ENCODE measurements around the gene KRTAP2-4. TPM values are rescaled to one million over a fixed set of nuclear protein-coding genes. Genes with fewer than 3 reads are reported as not detected.
"Not testable (repeated sequence)": the region's sequence is repeated elsewhere in the genome, so short reads cannot be mapped to it uniquely, and the experiment has no call there.

KRTAP2-4 gene
- not detected for total RNA-seq

- FAIRE-seq, result no peak
- DNase-seq (ENCODE audit: low spot score in 2 of 2), result no peak
Measured at GRCh38 chr17:41065829-41066624, at the start of gene KRTAP2-4. Gene KRTAP2-4, minus strand, starts transcription at chr17:41065879. Its CDS starts 34 bp downstream, at chr17:41065845.

GRCh38 chr17:41111151-41111885 is 45.6 kb upstream of the KRTAP2-4 start:
- FAIRE-seq (no peak), DNase-seq (ENCODE audit: low spot score in 2 of 2) (no peak)

GRCh38 chr17:41108728-41109386 is 43.2 kb upstream of the KRTAP2-4 start:
- not testable (repeated sequence) for FAIRE-seq; DNase-seq (ENCODE audit: low spot score in 2 of 2)

- DNase-seq (ENCODE audit: low spot score in 2 of 2) (no peak), FAIRE-seq (no peak)
Measured at GRCh38 chr17:41107941-41108450, 42.3 kb upstream of the KRTAP2-4 start.

- not testable (repeated sequence) for FAIRE-seq; DNase-seq (ENCODE audit: low spot score in 2 of 2)
Measured at GRCh38 chr17:41105347-41105746, 39.7 kb upstream of the KRTAP2-4 start, which contains the start of gene KRTAP4-9. Gene KRTAP4-9, plus strand, starts transcription at chr17:41105389. Its CDS starts 0 bp downstream, at chr17:41105389.

- not testable (repeated sequence) for DNase-seq (ENCODE audit: low spot score in 2 of 2); FAIRE-seq
Measured at GRCh38 chr17:41104386-41105038, 38.8 kb upstream of the KRTAP2-4 start.

GRCh38 chr17:41103896-41104295 is 38.2 kb upstream of the KRTAP2-4 start:
- FAIRE-seq (no peak), DNase-seq (ENCODE audit: low spot score in 2 of 2) (no peak)

GRCh38 chr17:41101586-41102259 is 36.0 kb upstream of the KRTAP2-4 start, which contains the start of gene KRTAP4-16:
Gene KRTAP4-16, minus strand, starts transcription at chr17:41102209. Its CDS starts 0 bp downstream, at chr17:41102209.
- no peak for FAIRE-seq
- no peak for DNase-seq (ENCODE audit: low spot score in 2 of 2)

- DNase-seq (ENCODE audit: low spot score in 2 of 2); FAIRE-seq: not testable (repeated sequence)
Measured at GRCh38 chr17:41099682-41100480, 34.2 kb upstream of the KRTAP2-4 start.

GRCh38 chr17:41098481-41098880 is 32.8 kb upstream of the KRTAP2-4 start:
- FAIRE-seq (no peak), DNase-seq (ENCODE audit: low spot score in 2 of 2) (no peak)

GRCh38 chr17:41098042-41098441 is 32.4 kb upstream of the KRTAP2-4 start, which contains the start of gene KRTAP4-8:
Gene KRTAP4-8, minus strand, starts transcription at chr17:41098142. Its CDS starts 58 bp downstream, at chr17:41098084.
- DNase-seq (ENCODE audit: low spot score in 2 of 2), result no peak
- FAIRE-seq, result no peak

GRCh38 chr17:41096055-41096454 is 30.4 kb upstream of the KRTAP2-4 start:
- FAIRE-seq (no peak), DNase-seq (ENCODE audit: low spot score in 2 of 2) (no peak)

- DNase-seq (ENCODE audit: low spot score in 2 of 2); FAIRE-seq: not testable (repeated sequence)
Measured at GRCh38 chr17:41088760-41089352, 23.2 kb upstream of the KRTAP2-4 start.

GRCh38 chr17:41084100-41084856 is 18.6 kb upstream of the KRTAP2-4 start, which contains the start of gene KRTAP4-7:
Gene KRTAP4-7, plus strand, starts transcription at chr17:41084150. Its CDS starts 57 bp downstream, at chr17:41084207.
- not testable (repeated sequence) for DNase-seq (ENCODE audit: low spot score in 2 of 2); FAIRE-seq

- not testable (repeated sequence) for DNase-seq (ENCODE audit: low spot score in 2 of 2); FAIRE-seq
Measured at GRCh38 chr17:41083427-41083826, 17.7 kb upstream of the KRTAP2-4 start.

- DNase-seq (ENCODE audit: low spot score in 2 of 2) (no peak), FAIRE-seq (no peak)
Measured at GRCh38 chr17:41082626-41083025, 16.9 kb upstream of the KRTAP2-4 start.

GRCh38 chr17:41076788-41077187 is 11.1 kb upstream of the KRTAP2-4 start:
- no peak for FAIRE-seq

More at GRCh38 chr17:41076788-41077187, 11.1 kb upstream of the KRTAP2-4 start:
- DNase-seq (ENCODE audit: low spot score in 2 of 2), result no peak
